ENCODE measurements around the gene GAA. TPM values are rescaled to one million over a fixed set of nuclear protein-coding genes. Genes with fewer than 3 reads are reported as not detected.
A peak's percentile ranks its signal among the peaks of the same experiment; 100 is the strongest.

Gene GAA
- total RNA-seq, 1 donor from 2014 or later, result 15.2 TPM

DNA sequence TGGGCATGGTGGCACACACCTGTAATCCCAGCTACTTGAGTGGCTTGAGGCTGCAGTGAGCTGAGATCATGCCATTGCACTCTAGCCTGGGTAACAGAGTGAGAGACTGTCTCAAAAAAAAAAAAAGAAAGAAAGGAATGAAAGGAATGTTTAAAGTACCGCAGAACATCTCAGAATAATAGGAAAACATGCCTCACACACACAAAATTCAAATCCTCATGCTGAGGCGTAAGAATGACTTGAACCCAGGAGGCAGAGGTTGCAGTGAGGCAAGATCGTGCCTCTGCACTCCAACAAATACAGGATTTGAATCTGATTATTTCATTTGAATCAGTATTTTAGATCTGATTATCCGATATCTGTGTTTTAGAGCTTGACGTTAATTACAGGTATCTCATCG, 21.3 kb upstream of the GAA start:
- H3K36me3 ChIP-seq, result no peaks in the 10 kb centered on the region
- H3K36me3 Mint-ChIP-seq, result peaks cover 10% of the 10 kb centered on the region
- H3K27ac Mint-ChIP-seq, result no peak overlapping the region
- no peak overlapping the region for H3K9ac ChIP-seq
- no peak overlapping the region for H2AFZ ChIP-seq (replicated peaks)
- H3K4me1 ChIP-seq, result no peaks in the 10 kb centered on the region
- TF ChIP-seq EZH2 (IDR thresholded peaks at IDR 0.05) (no peak), EZH2phosphoT487 (IDR thresholded peaks at IDR 0.05) (no peak)
- TF ChIP-seq, protein P1, sequence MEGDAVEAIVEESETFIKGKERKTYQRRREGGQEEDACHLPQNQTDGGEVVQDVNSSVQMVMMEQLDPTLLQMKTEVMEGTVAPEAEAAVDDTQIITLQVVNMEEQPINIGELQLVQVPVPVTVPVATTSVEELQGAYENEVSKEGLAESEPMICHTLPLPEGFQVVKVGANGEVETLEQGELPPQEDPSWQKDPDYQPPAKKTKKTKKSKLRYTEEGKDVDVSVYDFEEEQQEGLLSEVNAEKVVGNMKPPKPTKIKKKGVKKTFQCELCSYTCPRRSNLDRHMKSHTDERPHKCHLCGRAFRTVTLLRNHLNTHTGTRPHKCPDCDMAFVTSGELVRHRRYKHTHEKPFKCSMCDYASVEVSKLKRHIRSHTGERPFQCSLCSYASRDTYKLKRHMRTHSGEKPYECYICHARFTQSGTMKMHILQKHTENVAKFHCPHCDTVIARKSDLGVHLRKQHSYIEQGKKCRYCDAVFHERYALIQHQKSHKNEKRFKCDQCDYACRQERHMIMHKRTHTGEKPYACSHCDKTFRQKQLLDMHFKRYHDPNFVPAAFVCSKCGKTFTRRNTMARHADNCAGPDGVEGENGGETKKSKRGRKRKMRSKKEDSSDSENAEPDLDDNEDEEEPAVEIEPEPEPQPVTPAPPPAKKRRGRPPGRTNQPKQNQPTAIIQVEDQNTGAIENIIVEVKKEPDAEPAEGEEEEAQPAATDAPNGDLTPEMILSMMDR (IDR thresholded peaks at IDR 0.05), result no peak
- H3K27me3 Mint-ChIP-seq (ENCODE audit: insufficient read depth, low read depth), result peaks cover 4% of the 10 kb centered on the region
- H4K20me1 ChIP-seq (ENCODE audit: low read depth), result no peaks in the 10 kb centered on the region
- no peak for DNase-seq (ENCODE audit: low spot score)
- no peak overlapping the region for H3K4me2 ChIP-seq
- no peak overlapping the region for H3K27ac ChIP-seq
- no peaks in the 10 kb centered on the region for H3K9me3 ChIP-seq (ENCODE audit: low read depth)
- no peak overlapping the region for H3K4me3 ChIP-seq
- no peaks in the 10 kb centered on the region for H3K79me2 ChIP-seq (ENCODE audit: low read depth)
- H3K4me3 Mint-ChIP-seq, result no peak overlapping the region
- H3K27me3 ChIP-seq, result no peaks in the 10 kb centered on the region
- peaks cover 8% of the 10 kb centered on the region for H3K4me1 Mint-ChIP-seq
- no peaks in the 10 kb centered on the region for H3K9me3 Mint-ChIP-seq
- no peaks in the 10 kb centered on the region for H3F3A ChIP-seq (ENCODE audit: low read depth)

DNA sequence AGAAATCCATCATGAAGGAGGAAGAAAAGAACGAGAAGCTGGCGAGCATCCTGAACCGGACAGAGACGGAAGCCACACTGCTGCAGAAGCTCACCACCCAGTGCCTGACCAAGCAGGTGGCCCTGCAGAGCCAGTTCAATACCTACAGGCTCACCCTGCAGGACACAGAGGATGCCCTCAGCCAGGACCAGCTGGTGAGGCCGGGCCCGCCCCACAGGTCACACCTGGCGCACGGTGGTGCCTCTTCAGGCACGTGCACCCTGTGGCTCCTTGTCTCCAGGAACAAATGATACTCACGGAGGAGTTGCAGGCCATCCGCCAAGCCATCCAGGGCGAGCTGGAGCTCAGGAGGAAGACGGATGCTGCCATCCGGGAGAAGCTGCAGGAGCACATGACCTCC, 19.8 kb upstream of the GAA start:
- Histone ChIP-seq H3F3A (ENCODE audit: low read depth) (no peaks in the 10 kb centered on the region), H3K9ac (no peak overlapping the region), H3K9me3 (ENCODE audit: low read depth) (no peaks in the 10 kb centered on the region), H3K4me1 (no peaks in the 10 kb centered on the region), H3K4me3 (no peak overlapping the region), H3K36me3 (no peaks in the 10 kb centered on the region), H4K20me1 (ENCODE audit: low read depth) (no peaks in the 10 kb centered on the region), H3K4me2 (no peak overlapping the region), H3K27me3 (no peaks in the 10 kb centered on the region), H3K79me2 (ENCODE audit: low read depth) (no peaks in the 10 kb centered on the region), H2AFZ (replicated peaks) (no peak overlapping the region), H3K27ac (no peak overlapping the region)
- H3K27me3 Mint-ChIP-seq (ENCODE audit: insufficient read depth, low read depth), result peaks cover 4% of the 10 kb centered on the region
- no peak overlapping the region for H3K4me3 Mint-ChIP-seq
- TF ChIP-seq, protein P1 (IDR thresholded peaks at IDR 0.05), result no peak
- TF ChIP-seq EZH2phosphoT487 (IDR thresholded peaks at IDR 0.05), result no peak
- no peak for TF ChIP-seq EZH2 (IDR thresholded peaks at IDR 0.05)
- peaks cover 8% of the 10 kb centered on the region for H3K4me1 Mint-ChIP-seq
- no peak overlapping the region for H3K27ac Mint-ChIP-seq
- peaks cover 6% of the 10 kb centered on the region for H3K36me3 Mint-ChIP-seq
- DNase-seq (ENCODE audit: low spot score), result no peak
- no peaks in the 10 kb centered on the region for H3K9me3 Mint-ChIP-seq

GRCh38 chr17:80082403-80083135, 18.8 kb upstream of the GAA start:
- peaks cover 6% of the 10 kb centered on the region for H3K36me3 Mint-ChIP-seq
- H3K4me1 Mint-ChIP-seq, result peaks cover 8% of the 10 kb centered on the region
- no peak overlapping the region for H3K9ac ChIP-seq
- DNase-seq (ENCODE audit: low spot score), result peak; percentile 86
- H3K27me3 ChIP-seq, result no peaks in the 10 kb centered on the region
- H3K4me3 ChIP-seq, result no peak overlapping the region
- TF ChIP-seq EZH2 (IDR thresholded peaks at IDR 0.05), result no peak
- TF ChIP-seq, protein P1 (IDR thresholded peaks at IDR 0.05), result peak; percentile 81
- H2AFZ ChIP-seq (replicated peaks), result peak overlapping the region; percentile 44
- H3K4me3 Mint-ChIP-seq, result no peak overlapping the region
- H3K27ac Mint-ChIP-seq, result no peak overlapping the region
- no peaks in the 10 kb centered on the region for H4K20me1 ChIP-seq (ENCODE audit: low read depth)
- H3F3A ChIP-seq (ENCODE audit: low read depth), result no peaks in the 10 kb centered on the region
- H3K4me2 ChIP-seq, result no peak overlapping the region
- no peaks in the 10 kb centered on the region for H3K9me3 ChIP-seq (ENCODE audit: low read depth)
- no peak overlapping the region for H3K27ac ChIP-seq
- H3K79me2 ChIP-seq (ENCODE audit: low read depth), result no peaks in the 10 kb centered on the region
- H3K27me3 Mint-ChIP-seq (ENCODE audit: insufficient read depth, low read depth), result peaks cover 2% of the 10 kb centered on the region
- no peaks in the 10 kb centered on the region for H3K4me1 ChIP-seq
- no peaks in the 10 kb centered on the region for H3K36me3 ChIP-seq
- H3K9me3 Mint-ChIP-seq, result no peaks in the 10 kb centered on the region
